ENCODE results near the gene PRKCA. TPM values are rescaled to one million over a fixed set of nuclear protein-coding genes. Genes with fewer than 3 reads are reported as not detected.

Gene PRKCA
- total RNA-seq, 4 donors from 2014 or later = 3.9 to 12.1 (median 7.0) TPM

DNA sequence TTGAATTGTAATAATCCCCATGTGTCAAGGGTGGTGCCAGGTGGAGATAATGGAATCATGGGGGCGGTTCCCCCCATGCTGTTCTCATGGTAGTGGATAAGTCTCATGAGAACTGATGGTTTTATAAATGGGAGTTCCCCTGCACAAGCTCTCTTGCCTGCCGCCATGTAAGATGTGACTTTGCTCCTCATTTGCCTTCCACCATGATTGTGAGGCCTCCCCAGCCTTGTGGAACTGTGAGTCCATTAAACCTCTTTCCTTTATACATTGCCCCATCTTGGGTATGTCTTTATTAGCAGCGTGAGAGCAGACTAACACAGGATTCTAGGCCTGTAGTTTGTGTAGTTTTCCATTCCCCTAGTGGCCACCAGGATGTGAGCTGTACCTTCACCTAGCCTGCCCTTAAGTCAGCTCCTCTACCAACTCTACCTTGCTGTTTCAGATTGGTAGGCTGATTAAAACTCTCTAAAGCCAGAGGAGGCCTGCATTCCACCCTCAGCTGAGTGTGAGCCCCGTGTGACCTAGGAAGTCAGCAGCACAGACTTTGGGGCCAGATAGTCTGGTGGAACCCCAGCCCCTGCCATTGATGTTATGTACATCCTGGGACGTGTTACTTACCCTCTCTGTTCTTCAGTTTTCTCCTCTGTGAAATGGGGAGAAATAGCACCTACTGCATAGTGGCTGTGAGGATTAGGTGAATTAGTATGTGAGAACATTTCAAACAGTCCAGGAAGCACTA, 280.1 kb downstream of the PRKCA start:
- TF ChIP-seq, protein P1, sequence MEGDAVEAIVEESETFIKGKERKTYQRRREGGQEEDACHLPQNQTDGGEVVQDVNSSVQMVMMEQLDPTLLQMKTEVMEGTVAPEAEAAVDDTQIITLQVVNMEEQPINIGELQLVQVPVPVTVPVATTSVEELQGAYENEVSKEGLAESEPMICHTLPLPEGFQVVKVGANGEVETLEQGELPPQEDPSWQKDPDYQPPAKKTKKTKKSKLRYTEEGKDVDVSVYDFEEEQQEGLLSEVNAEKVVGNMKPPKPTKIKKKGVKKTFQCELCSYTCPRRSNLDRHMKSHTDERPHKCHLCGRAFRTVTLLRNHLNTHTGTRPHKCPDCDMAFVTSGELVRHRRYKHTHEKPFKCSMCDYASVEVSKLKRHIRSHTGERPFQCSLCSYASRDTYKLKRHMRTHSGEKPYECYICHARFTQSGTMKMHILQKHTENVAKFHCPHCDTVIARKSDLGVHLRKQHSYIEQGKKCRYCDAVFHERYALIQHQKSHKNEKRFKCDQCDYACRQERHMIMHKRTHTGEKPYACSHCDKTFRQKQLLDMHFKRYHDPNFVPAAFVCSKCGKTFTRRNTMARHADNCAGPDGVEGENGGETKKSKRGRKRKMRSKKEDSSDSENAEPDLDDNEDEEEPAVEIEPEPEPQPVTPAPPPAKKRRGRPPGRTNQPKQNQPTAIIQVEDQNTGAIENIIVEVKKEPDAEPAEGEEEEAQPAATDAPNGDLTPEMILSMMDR (IDR thresholded peaks at IDR 0.05; ENCODE audit: low read depth) = no peak

DNA sequence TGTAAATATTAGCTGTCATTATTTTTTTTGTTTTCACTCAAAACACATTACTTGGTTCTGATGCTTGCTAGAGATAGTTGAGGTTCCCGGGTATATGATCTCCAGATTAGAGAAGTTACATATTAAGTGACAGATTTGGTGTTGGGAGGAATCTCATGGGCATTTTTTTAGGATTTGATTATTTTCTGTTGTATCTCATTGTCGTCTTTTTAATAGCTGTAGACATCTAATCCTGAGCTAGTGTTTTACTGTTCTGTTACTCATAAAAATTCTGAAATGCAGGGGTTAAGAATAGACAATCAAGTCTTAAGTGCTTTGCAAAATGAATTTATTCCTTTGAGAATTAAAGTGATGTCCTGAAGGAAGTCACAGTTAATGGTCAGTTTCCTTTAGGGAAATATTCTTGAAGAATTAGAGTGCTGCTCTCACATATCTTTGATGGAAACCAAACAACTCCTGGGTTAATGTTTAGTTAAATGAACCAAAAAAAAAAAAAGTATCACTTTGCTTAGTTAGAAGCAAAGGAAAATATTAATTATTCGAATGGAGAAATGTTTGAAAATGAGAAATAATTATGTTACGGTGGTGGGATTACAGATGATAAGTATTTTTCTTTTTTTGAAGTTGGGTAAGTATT, 280.8 kb downstream of the PRKCA start:
- TF ChIP-seq, protein P1 (IDR thresholded peaks at IDR 0.05; ENCODE audit: low read depth) = no peak

DNA sequence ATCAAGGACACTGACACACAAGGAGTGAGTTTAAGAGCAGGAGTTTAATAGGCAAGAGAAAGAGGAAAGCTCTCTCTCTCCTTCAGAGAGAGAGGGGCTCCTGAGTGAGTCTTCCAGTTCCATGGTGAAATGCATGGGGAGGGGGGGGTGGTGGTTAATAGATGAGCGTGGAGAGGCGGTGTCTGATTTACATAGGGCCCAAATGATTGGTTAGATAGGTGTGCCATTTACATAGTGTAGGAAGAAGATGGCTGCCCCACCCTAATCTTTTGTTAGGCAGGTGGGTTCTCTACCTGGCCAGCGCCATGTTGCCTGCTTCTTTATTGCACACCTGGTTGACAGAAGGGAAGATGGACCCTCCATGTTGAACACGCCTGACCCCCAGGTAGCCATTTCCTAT, 282.5 kb downstream of the PRKCA start:
- TF ChIP-seq, protein P1 (IDR thresholded peaks at IDR 0.05; ENCODE audit: low read depth) = no peak

DNA sequence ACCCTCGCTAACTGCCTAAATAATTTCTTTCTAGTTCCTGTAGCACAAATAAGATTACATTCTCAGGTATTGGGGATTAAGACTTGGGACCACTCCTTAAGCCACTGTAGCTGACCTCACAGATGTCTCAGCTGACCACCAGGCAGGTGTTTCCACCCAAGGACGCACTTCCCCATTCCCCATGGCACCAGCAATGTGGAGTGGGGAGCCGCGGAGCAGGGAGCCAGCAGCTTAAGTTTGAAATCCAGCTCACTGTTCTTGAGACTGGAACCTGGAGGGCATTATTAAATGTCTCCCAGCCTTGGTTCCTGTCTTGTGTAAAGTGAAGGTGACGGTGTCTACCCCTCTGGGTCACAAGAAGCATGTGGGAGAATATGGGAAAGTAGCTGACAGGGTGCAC, 283.1 kb downstream of the PRKCA start:
- TF ChIP-seq, protein P1 (IDR thresholded peaks at IDR 0.05; ENCODE audit: low read depth) = no peak

DNA sequence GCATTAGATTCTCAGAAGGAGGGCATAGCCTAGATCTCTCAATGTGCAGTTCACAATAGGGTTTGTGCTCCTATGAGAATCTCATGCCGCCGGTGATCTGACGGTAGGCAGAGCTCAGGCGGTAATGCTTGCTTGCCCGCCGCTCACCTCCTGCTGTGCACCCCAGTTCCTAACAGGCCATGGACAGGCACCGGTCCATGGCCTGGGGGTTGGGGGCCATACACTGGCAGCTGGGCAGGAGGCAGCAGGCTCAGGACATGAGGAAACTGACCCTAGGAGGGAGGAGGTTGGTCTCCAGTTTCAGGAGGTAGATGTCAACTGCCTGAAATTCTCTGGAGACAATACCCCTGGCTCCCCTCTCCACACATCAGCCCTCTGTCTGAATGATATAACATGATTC, 287.5 kb downstream of the PRKCA start:
- TF ChIP-seq, protein P1 (IDR thresholded peaks at IDR 0.05; ENCODE audit: low read depth) = no peak

DNA sequence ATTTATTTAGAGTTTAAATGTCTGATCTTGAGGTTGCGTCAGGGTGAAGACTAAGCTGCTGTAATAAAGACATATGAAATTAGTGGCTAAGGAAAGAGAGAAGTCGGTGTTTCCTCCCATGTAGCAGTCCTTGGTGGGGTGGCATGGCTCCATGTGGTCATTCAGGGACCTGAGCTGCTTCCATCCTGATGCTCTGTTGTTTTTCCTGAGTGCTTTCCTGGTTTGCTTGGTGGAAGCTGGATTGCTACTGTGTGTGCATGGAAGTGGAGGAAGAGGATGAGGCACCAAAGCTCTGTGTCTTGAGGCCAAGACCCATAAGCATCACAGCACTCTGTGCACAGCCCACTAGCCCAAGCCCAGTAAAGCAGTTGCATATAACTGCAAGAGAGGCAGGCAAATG, 290.7 kb downstream of the PRKCA start:
- TF ChIP-seq, protein P1 (IDR thresholded peaks at IDR 0.05; ENCODE audit: low read depth) = no peak

DNA sequence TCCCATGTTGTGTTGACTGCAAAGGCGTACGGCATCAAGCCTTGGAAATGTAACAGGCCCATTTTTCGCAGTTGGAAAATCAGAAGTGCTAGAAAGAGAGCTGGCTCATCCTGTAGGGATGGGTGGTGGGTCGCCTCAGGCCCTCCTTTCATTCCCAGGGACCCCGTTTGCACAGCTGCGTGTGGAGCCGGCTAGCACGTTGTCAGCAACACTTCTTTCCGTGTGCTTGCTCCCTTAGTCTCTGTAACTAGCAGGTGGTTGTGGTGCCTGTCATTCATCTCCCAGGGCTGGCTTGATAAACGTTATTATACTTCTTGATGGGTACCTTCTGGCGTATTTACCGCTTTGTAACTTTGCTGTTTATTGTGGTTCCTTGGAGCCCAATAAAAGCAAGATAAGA, 293.5 kb downstream of the PRKCA start:
- TF ChIP-seq, protein P1 (IDR thresholded peaks at IDR 0.05; ENCODE audit: low read depth) = no peak
